PFSK-1 (cell line): ENCODE results near the gene THUMPD2.

Experiments
- FOXP2 ChIP-seq: optimal IDR thresholded peaks from 2 replicates; pipeline ENCODE3; 2011; ENCODE audit warnings: borderline replicate concordance, control low read depth, inconsistent platforms; ENCODE audit not compliant: insufficient read depth; ENCODE audit errors: extremely low read length, extremely low read depth
- POLR2AphosphoS5 ChIP-seq: IDR thresholded peaks from 2 replicates; pipeline ENCODE4 v1.6.1; 2012; ENCODE audit warnings: low read depth, mild to moderate bottlenecking, control low read depth, low read length, moderate library complexity
- REST ChIP-seq, 2 experiments: IDR thresholded peaks; 2 replicates each; pipeline versions ENCODE4 v1.6.1 to v1.8.0; 2011 to 2012; ENCODE audit warnings: low read depth in 2 of 2, low read length in 2 of 2, control low read depth in 1 of 2, inconsistent platforms in 1 of 2, mild to moderate bottlenecking in 1 of 2, moderate library complexity in 1 of 2; ENCODE audit not compliant: insufficient read depth in 1 of 2
- SIN3A ChIP-seq: IDR thresholded peaks from 2 replicates; pipeline ENCODE4 v1.6.1; 2012; ENCODE audit warnings: mild to moderate bottlenecking, low read length, moderate library complexity, borderline replicate concordance; ENCODE audit not compliant: insufficient read depth
- TAF1 ChIP-seq: IDR thresholded peaks from 2 replicates; pipeline ENCODE4 v1.6.1; 2012; ENCODE audit warnings: low read length, control low read depth, borderline replicate concordance; ENCODE audit not compliant: insufficient read depth

THUMPD2 gene

GRCh38 chr2:39715822-39716221 is 63.2 kb downstream of the THUMPD2 start:
- TF ChIP-seq TAF1, result no peak
- no peak for TF ChIP-seq SIN3A
- TF ChIP-seq POLR2AphosphoS5, result no peak

- TF ChIP-seq SIN3A (no peak), POLR2AphosphoS5 (no peak), FOXP2 (no peak), TAF1 (no peak), REST (IDR thresholded peaks at IDR 0.05; ENCODE audit: insufficient read depth in 1 of 2, low read depth in 2 of 2, low read length in 2 of 2) (no peak)
Measured at GRCh38 chr2:39715095-39715494, 64.0 kb downstream of the THUMPD2 start.

- TF ChIP-seq SIN3A (no peak), POLR2AphosphoS5 (no peak), FOXP2 (no peak), REST (IDR thresholded peaks at IDR 0.05; ENCODE audit: insufficient read depth in 1 of 2, low read depth in 2 of 2, low read length in 2 of 2) (no peak), TAF1 (no peak)
Measured at GRCh38 chr2:39712953-39713352, 66.1 kb downstream of the THUMPD2 start.

GRCh38 chr2:39710807-39711206 is 68.3 kb downstream of the THUMPD2 start:
- TF ChIP-seq POLR2AphosphoS5 (no peak), TAF1 (no peak), REST (IDR thresholded peaks at IDR 0.05; ENCODE audit: insufficient read depth in 1 of 2, low read depth in 2 of 2, low read length in 2 of 2) (no peak), SIN3A (no peak), FOXP2 (no peak)

GRCh38 chr2:39708003-39708402 is 71.1 kb downstream of the THUMPD2 start:
- TF ChIP-seq SIN3A (no peak), POLR2AphosphoS5 (no peak), TAF1 (no peak), REST (IDR thresholded peaks at IDR 0.05; ENCODE audit: insufficient read depth in 1 of 2, low read depth in 2 of 2, low read length in 2 of 2) (no peak), FOXP2 (no peak)

GRCh38 chr2:39706945-39707344 is 72.1 kb downstream of the THUMPD2 start:
- TF ChIP-seq POLR2AphosphoS5 (no peak), REST (IDR thresholded peaks at IDR 0.05; ENCODE audit: insufficient read depth in 1 of 2, low read depth in 2 of 2, low read length in 2 of 2) (no peak), FOXP2 (no peak), TAF1 (no peak), SIN3A (no peak)
